IMR-90 (cell line): ENCODE measurements around the gene PAN2. TPM values are rescaled to one million over a fixed set of nuclear protein-coding genes. Genes with fewer than 3 reads are reported as not detected.

ENCODE experiments used
- ATAC-seq: fragments of 200-7000 bp; cut with Tn5 transposase; 2 replicates; pipeline ENCODE4 v1.9.1; 2020; ENCODE audit warnings: low read depth, mild to moderate bottlenecking, moderate library complexity
- BruUV-seq: library from RNA; stranded (reverse); fragments of 400-500 nt; replicated peaks from 2 replicates; lab custom pipeline; 2021; lab: Mats Ljungman, UMichigan
- CTCF ChIA-PET: fragments of 300-600 bp; formaldehyde crosslinking; extraction: SDS; loops from one replicate; lab custom pipeline; 2021; ENCODE audit warnings: antibody characterized with exemption; lab: Yijun Ruan, JAX
- POLR2A ChIA-PET: fragments of 300-600 bp; sonication (Branson Sonifier 250); formaldehyde crosslinking; loops from one replicate; lab custom pipeline; 2022; ENCODE audit warnings: antibody characterized with exemption; ENCODE audit not compliant: unreplicated experiment; lab: Charles Lee
- DNase-seq: peaks from one replicate; pipeline ENCODE4 v3.0.0; 2013
- H2AFZ ChIP-seq: replicated peaks from 2 replicates; pipeline ENCODE3; 2013; ENCODE audit warnings: low read length, mild to moderate bottlenecking; ENCODE audit not compliant: poor library complexity
- H2AK5ac ChIP-seq: 2 replicates; pipeline ENCODE4 v1.6.1; 2013; ENCODE audit warnings: low read depth, low read length, inconsistent platforms
- H2AK9ac ChIP-seq: replicated peaks from 2 replicates; pipeline ENCODE3; 2013; ENCODE audit warnings: mild to moderate bottlenecking, low read depth, low read length, moderate library complexity; ENCODE audit not compliant: poor library complexity
- H2BK120ac ChIP-seq: 2 replicates; pipeline ENCODE4 v1.6.1; 2013; ENCODE audit warnings: low read depth, low read length, inconsistent platforms
- H2BK15ac ChIP-seq: 3 replicates; pipeline ENCODE4 v1.6.1; 2013; ENCODE audit warnings: low read depth, low read length, inconsistent platforms
- H2BK20ac ChIP-seq: 2 replicates; pipeline ENCODE4 v1.6.1; 2013; ENCODE audit warnings: low read depth, mild to moderate bottlenecking, inconsistent platforms, low read length, moderate library complexity
- H2BK5ac ChIP-seq: 2 replicates; pipeline ENCODE4 v1.6.1; 2013; ENCODE audit warnings: mild to moderate bottlenecking, low read depth, low read length, inconsistent platforms; ENCODE audit not compliant: poor library complexity, severe bottlenecking
- H3K14ac ChIP-seq: replicated peaks from 2 replicates; pipeline ENCODE4 v1.6.1; 2013; ENCODE audit warnings: low read depth, low read length, inconsistent platforms
- H3K18ac ChIP-seq: 2 replicates; pipeline ENCODE4 v1.6.1; 2013; ENCODE audit warnings: low read depth, low read length, control low read depth
- H3K23ac ChIP-seq: 2 replicates; pipeline ENCODE4 v1.6.1; 2013; ENCODE audit warnings: low read depth, low read length, inconsistent platforms
- H3K27ac ChIP-seq: 2 replicates; pipeline ENCODE4 v1.5.1; 2013; ENCODE audit warnings: mild to moderate bottlenecking, control low read depth, low read length; ENCODE audit not compliant: insufficient read depth
- H3K27me3 ChIP-seq: 2 replicates; pipeline ENCODE4 v1.6.1; 2013; ENCODE audit warnings: low read length; ENCODE audit not compliant: control insufficient read depth, insufficient read depth
- H3K36me3 ChIP-seq: 2 replicates; pipeline ENCODE4 v1.6.1; 2013; ENCODE audit warnings: low read length, mixed read lengths; ENCODE audit not compliant: control insufficient read depth, insufficient read depth
- H3K4ac ChIP-seq: 2 replicates; pipeline ENCODE4 v1.6.1; 2013; ENCODE audit warnings: low read depth, low read length, inconsistent platforms
- H3K4me1 ChIP-seq: 2 replicates; pipeline ENCODE4 v1.6.1; 2013; ENCODE audit warnings: low read length, mixed read lengths; ENCODE audit not compliant: control insufficient read depth, insufficient read depth
- H3K4me2 ChIP-seq: 2 replicates; pipeline ENCODE4 v1.6.1; 2013; ENCODE audit warnings: low read depth, mild to moderate bottlenecking, control low read depth, low read length, moderate library complexity
- H3K4me3 ChIP-seq: 2 replicates; pipeline ENCODE4 v1.5.1; 2013; ENCODE audit warnings: low read depth, mild to moderate bottlenecking, control low read depth, low read length, moderate library complexity; ENCODE audit not compliant: insufficient read depth
- H3K56ac ChIP-seq: 2 replicates; pipeline ENCODE4 v1.6.1; 2013; ENCODE audit warnings: low read length, inconsistent platforms; ENCODE audit not compliant: insufficient read depth; ENCODE audit errors: extremely low read depth
- H3K79me1 ChIP-seq, 2 experiments: 2 replicates each; pipeline ENCODE4 v1.6.1; 2013; ENCODE audit warnings: low read length in 2 of 2, inconsistent platforms in 1 of 2, low read depth in 1 of 2
- H3K9ac ChIP-seq: 2 replicates; pipeline ENCODE4 v1.6.1; 2013; ENCODE audit warnings: low read depth, low read length, control low read depth
- H3K9me1 ChIP-seq: 2 replicates; pipeline ENCODE4 v1.6.1; 2013; ENCODE audit warnings: low read length, inconsistent platforms; ENCODE audit not compliant: insufficient read depth
- H3K9me3 ChIP-seq: 2 replicates; pipeline ENCODE4 v1.6.1; 2013; ENCODE audit warnings: low read length; ENCODE audit not compliant: control insufficient read depth, insufficient read depth
- H4K20me1 ChIP-seq: 2 replicates; pipeline ENCODE4 v1.6.1; 2013; ENCODE audit warnings: low read length, inconsistent platforms; ENCODE audit not compliant: insufficient read depth
- H4K5ac ChIP-seq: 2 replicates; pipeline ENCODE4 v1.6.1; 2013; ENCODE audit warnings: mild to moderate bottlenecking, low read depth, low read length, control low read depth
- H4K8ac ChIP-seq, 2 experiments: 2 replicates each; pipeline ENCODE4 v1.6.1; 2013; ENCODE audit warnings: low read depth in 2 of 2, low read length in 2 of 2, control low read depth in 1 of 2, inconsistent platforms in 1 of 2
- H4K91ac ChIP-seq: 2 replicates; pipeline ENCODE4 v1.6.1; 2013; ENCODE audit warnings: low read depth, low read length, inconsistent platforms; ENCODE audit not compliant: insufficient read depth
- BHLHE40 ChIP-seq: fragments of 150-350 bp; IDR thresholded peaks from 2 replicates; pipeline ENCODE4 v1.6.1; 2016; ENCODE audit warnings: mild to moderate bottlenecking, low read depth, low read length
- CEBPB ChIP-seq: IDR thresholded peaks from 2 replicates; pipeline ENCODE4 v1.6.1; 2012; ENCODE audit warnings: low read depth, low read length, improper control_type of control experiment
- CHD1 ChIP-seq: IDR thresholded peaks from 2 replicates; pipeline ENCODE4 v1.6.1; 2012; ENCODE audit warnings: low read depth, low read length, improper control_type of control experiment
- FOS ChIP-seq: fragments of 150-350 bp; IDR thresholded peaks from 2 replicates; pipeline ENCODE4 v1.6.1; 2016; ENCODE audit warnings: low read depth, low read length
- MAFK ChIP-seq: IDR thresholded peaks from 2 replicates; pipeline ENCODE4 v1.6.1; 2012; ENCODE audit warnings: low read depth, low read length, improper control_type of control experiment
- MXI1 ChIP-seq: IDR thresholded peaks from 2 replicates; pipeline ENCODE4 v1.6.1; 2012; ENCODE audit warnings: low read depth, mild to moderate bottlenecking, low read length, moderate library complexity, borderline replicate concordance
- NFE2L2 ChIP-seq: fragments of 150-350 bp; IDR thresholded peaks from 2 replicates; pipeline ENCODE4 v1.6.1; 2016; ENCODE audit warnings: low read depth, mild to moderate bottlenecking, low read length
- POLR2A ChIP-seq: IDR thresholded peaks from 2 replicates; pipeline ENCODE4 v1.6.1; 2012; ENCODE audit warnings: mild to moderate bottlenecking, low read depth, low read length
- RAD21 ChIP-seq: IDR thresholded peaks from 2 replicates; pipeline ENCODE4 v1.6.1; 2012; ENCODE audit warnings: low read length, improper control_type of control experiment
- RCOR1 ChIP-seq: IDR thresholded peaks from 2 replicates; pipeline ENCODE4 v1.6.1; 2012; ENCODE audit warnings: mild to moderate bottlenecking, low read length, improper control_type of control experiment; ENCODE audit not compliant: insufficient replicate concordance
- RFX5 ChIP-seq: IDR thresholded peaks from 2 replicates; pipeline ENCODE4 v1.8.0; 2012; ENCODE audit warnings: low read depth, mild to moderate bottlenecking, low read length, moderate library complexity
- SMC3 ChIP-seq: fragments of 150-350 bp; IDR thresholded peaks from 2 replicates; pipeline ENCODE4 v1.6.1; 2016; ENCODE audit warnings: low read depth, mild to moderate bottlenecking, antibody characterized with exemption, low read length, moderate library complexity
- USF2 ChIP-seq: fragments of 150-350 bp; IDR thresholded peaks from 2 replicates; pipeline ENCODE4 v1.6.1; 2017; ENCODE audit warnings: mild to moderate bottlenecking, antibody characterized with exemption, low read length, low read depth
- WGBS, 2 experiments: methylation state at CpG; one replicate each; pipeline versions ENCODE4 v1.1.5 to v1.1.7; 2013; ENCODE audit warnings: missing lambda C conversion rate in 2 of 2; ENCODE audit not compliant: insufficient read length in 1 of 2; ENCODE audit errors: extremely low coverage in 2 of 2; 5-methylcytosine and 5-hydroxymethylcytosine counted together
- dilution Hi-C: fragments of 300-500 bp; cut with HindIII; formaldehyde crosslinking; loops from one replicate; pipeline ENCODE4 v1.14.3; 2018; ENCODE audit warnings: low sequenced_read_pairs; ENCODE audit not compliant: unreplicated experiment
- in situ Hi-C: fragments of 300-500 bp; cut with MboI; formaldehyde crosslinking; loops from 3 replicates; pipeline ENCODE4 v1.14.3; 2019; ENCODE audit warnings: low sequenced_read_pairs, inconsistent platforms, mixed read lengths
- intact Hi-C: fragments of 100-400 bp; cut with micrococcal nuclease; formaldehyde crosslinking; loops from 2 replicates; pipeline ENCODE4 v1.10.0; 2022
- polyA plus RNA-seq, 3 experiments: library from polyadenylated mRNA; depleted of rRNA; stranded (reverse); fragments of >200 nt; gene quantifications; 2 replicates each; pipeline ENCODE4 v1.2.3, GENCODE V29; 2012; ENCODE audit warnings: low replicate concordance in 1 of 3
- total RNA-seq: library from RNA; depleted of rRNA; stranded (reverse); fragments of >200 nt; gene quantifications from 2 replicates; pipeline ENCODE4 v1.2.3, GENCODE V29; 2012
- TF ChIP-seq, protein P1 (sequence below): conservative IDR thresholded peaks from 2 replicates; pipeline ENCODE4 v1.5.1; 2012; ENCODE audit warnings: mild to moderate bottlenecking, low read depth, low read length, improper control_type of control experiment
- TF ChIP-seq, protein P2 (sequence below): fragments of 150-350 bp; IDR thresholded peaks from 2 replicates; pipeline ENCODE4 v1.6.1; 2016; ENCODE audit warnings: low read depth, mild to moderate bottlenecking, low read length, moderate library complexity, borderline replicate concordance

The PAN2 gene
- total and polyA plus RNA-seq, 2 of the 4 experiments (the other 2 are of a cell fraction), result 9.7 to 20.2 TPM

DNA sequence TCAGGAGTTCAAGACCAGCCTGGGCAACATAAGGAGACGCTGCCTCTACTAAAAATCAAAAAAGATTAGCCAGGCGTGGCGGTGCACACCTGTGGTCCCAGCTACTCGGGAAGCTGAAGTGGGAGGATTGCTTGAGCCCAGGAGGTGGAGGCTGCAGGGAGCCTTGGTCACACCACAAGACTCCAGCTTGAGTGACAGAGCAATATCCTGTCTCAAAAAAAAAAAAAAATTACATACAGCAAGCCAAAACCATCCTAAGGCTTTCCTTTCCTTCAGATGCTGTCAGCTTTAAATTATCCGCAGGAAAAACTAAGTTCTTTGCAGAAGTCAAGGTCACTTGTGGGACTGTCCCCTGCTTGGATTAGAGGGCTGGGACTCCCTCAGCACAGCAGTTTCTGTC is 35.0 kb downstream of the PAN2 start:
- CTCF ChIA-PET, result interaction anchor here (0.8 kb wide), 1 partner anchor 17 kb away, joined by 4 read pairs; no protein-coding TSS in a partner anchor

More for the DNA sequence above, 35.0 kb downstream of the PAN2 start:
- 0 out of 2 replicates have a peak overlapping the region, but pooled peaks have one; percentile 7 for H2AK5ac ChIP-seq
- in situ Hi-C loops, result no loop called here
- peak overlapping the region; percentile 52; the same call in 1 of the 2 replicates for H3K23ac ChIP-seq
- no peaks in the 10 kb centered on the region for H3K9me3 ChIP-seq
- 0 out of 2 replicates have a peak overlapping the region, but pooled peaks have one; percentile 42 for H3K14ac ChIP-seq
- H3K18ac ChIP-seq, result no peak overlapping the region
- H3K27me3 ChIP-seq, result no peaks in the 10 kb centered on the region
- no peak overlapping the region for H4K91ac ChIP-seq
- H3K9ac ChIP-seq, result peak overlapping the region; percentile 91; the same call in 1 of the 2 replicates
- H2AFZ ChIP-seq, result no peak overlapping the region
- TF ChIP-seq RCOR1 (no peak), SMC3 (no peak), RFX5 (no peak), CHD1 (no peak), RAD21 (no peak), CEBPB (no peak), MAFK (no peak), BHLHE40 (no peak), MXI1 (no peak), NFE2L2 (no peak), FOS (no peak), POLR2A (no peak), USF2 (no peak)
- TF ChIP-seq, protein P1, sequence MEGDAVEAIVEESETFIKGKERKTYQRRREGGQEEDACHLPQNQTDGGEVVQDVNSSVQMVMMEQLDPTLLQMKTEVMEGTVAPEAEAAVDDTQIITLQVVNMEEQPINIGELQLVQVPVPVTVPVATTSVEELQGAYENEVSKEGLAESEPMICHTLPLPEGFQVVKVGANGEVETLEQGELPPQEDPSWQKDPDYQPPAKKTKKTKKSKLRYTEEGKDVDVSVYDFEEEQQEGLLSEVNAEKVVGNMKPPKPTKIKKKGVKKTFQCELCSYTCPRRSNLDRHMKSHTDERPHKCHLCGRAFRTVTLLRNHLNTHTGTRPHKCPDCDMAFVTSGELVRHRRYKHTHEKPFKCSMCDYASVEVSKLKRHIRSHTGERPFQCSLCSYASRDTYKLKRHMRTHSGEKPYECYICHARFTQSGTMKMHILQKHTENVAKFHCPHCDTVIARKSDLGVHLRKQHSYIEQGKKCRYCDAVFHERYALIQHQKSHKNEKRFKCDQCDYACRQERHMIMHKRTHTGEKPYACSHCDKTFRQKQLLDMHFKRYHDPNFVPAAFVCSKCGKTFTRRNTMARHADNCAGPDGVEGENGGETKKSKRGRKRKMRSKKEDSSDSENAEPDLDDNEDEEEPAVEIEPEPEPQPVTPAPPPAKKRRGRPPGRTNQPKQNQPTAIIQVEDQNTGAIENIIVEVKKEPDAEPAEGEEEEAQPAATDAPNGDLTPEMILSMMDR, result no peak
- TF ChIP-seq, protein P2, sequence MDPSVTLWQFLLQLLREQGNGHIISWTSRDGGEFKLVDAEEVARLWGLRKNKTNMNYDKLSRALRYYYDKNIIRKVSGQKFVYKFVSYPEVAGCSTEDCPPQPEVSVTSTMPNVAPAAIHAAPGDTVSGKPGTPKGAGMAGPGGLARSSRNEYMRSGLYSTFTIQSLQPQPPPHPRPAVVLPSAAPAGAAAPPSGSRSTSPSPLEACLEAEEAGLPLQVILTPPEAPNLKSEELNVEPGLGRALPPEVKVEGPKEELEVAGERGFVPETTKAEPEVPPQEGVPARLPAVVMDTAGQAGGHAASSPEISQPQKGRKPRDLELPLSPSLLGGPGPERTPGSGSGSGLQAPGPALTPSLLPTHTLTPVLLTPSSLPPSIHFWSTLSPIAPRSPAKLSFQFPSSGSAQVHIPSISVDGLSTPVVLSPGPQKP, result no peak
- POLR2A ChIA-PET, result no interaction called here
- peak overlapping the region; percentile 85 for H3K4me3 ChIP-seq
- intact Hi-C loops, result no loop called here
- 0 out of 2 replicates have a peak overlapping the region, but pooled peaks have one; percentile 19 for H3K4ac ChIP-seq
- H2BK120ac ChIP-seq, result no peak overlapping the region
- no peak overlapping the region for H2BK20ac ChIP-seq
- WGBS, 2 experiments, result 91% methylated on average over 4 of the region's 5 CpGs; no CpG with 5 or more reads in 1 of the 2 experiments
- H4K8ac ChIP-seq, result no peak overlapping the region
- H2AK9ac ChIP-seq, result no peak overlapping the region
- no peak overlapping the region for H3K27ac ChIP-seq
- no peak overlapping the region for H2BK5ac ChIP-seq
- BruUV-seq, result no TSS peak
- ATAC-seq (no peak), DNase-seq (no peak)
- dilution Hi-C loops, result no loop called here
- H3K4me2 ChIP-seq, result peak overlapping the region; percentile 86
- no peak overlapping the region for H3K56ac ChIP-seq
- H4K20me1 ChIP-seq, result peaks cover 12% of the 10 kb centered on the region; the same call in 1 of the 2 replicates
- H3K4me1 ChIP-seq, result peaks cover 9% of the 10 kb centered on the region; the same call in 1 of the 2 replicates
- peaks cover 17 to 66% of the 10 kb centered on the region in 2 experiments for H3K79me1 ChIP-seq
- H3K36me3 ChIP-seq, result peaks cover 8% of the 10 kb centered on the region
- no peak overlapping the region for H4K5ac ChIP-seq
- peaks cover 11% of the 10 kb centered on the region for H3K9me1 ChIP-seq
- H2BK15ac ChIP-seq, result no peak overlapping the region
